SJCRH30 (cell line): Measurements from ENCODE around the gene ACE2. TPM values are rescaled to one million over a fixed set of nuclear protein-coding genes. Genes with fewer than 3 reads are reported as not detected.
"Not testable (repeated sequence)": the region's sequence is repeated elsewhere in the genome, so short reads cannot be mapped to it uniquely, and the experiment has no call there.

Source experiments
- DNase-seq, 2 experiments: peaks; one replicate each; pipeline ENCODE4 v3.0.0-alpha.2; 2015 to 2020
- H3K27ac ChIP-seq: fragments of 250-450 bp; sonication (Bioruptor Pico); 2 replicates; pipeline ENCODE4 v1.5.1; 2020; ENCODE audit warnings: mild to moderate bottlenecking, moderate library complexity
- H3K27me3 ChIP-seq: fragments of 250-450 bp; sonication (Bioruptor Pico); 2 replicates; pipeline ENCODE4 v1.5.1; 2020; ENCODE audit warnings: mild to moderate bottlenecking, moderate library complexity
- H3K36me3 ChIP-seq: fragments of 250-450 bp; sonication (Bioruptor Pico); 2 replicates; pipeline ENCODE4 v1.5.1; 2020; ENCODE audit warnings: mild to moderate bottlenecking, moderate library complexity
- H3K4me1 ChIP-seq: fragments of 250-450 bp; sonication (Bioruptor Pico); 2 replicates; pipeline ENCODE4 v1.5.1; 2020; ENCODE audit warnings: mild to moderate bottlenecking, moderate library complexity
- H3K4me3 ChIP-seq: fragments of 250-450 bp; sonication (Bioruptor Pico); 2 replicates; pipeline ENCODE4 v1.5.1; 2020; ENCODE audit warnings: mild to moderate bottlenecking, moderate library complexity
- H3K9me3 ChIP-seq: fragments of 250-450 bp; sonication (Bioruptor Pico); replicated peaks from 2 replicates; pipeline ENCODE4 v1.5.1; 2020; ENCODE audit warnings: mild to moderate bottlenecking, moderate library complexity
- total RNA-seq: library from RNA; depleted of rRNA; stranded (reverse); fragments of >200 nt; shearing (Covaris generic); gene quantifications from 2 replicates; pipeline ENCODE4 v1.2.3, GENCODE V29; 2014; rRNA removed

Gene ACE2
- 0.20 and 0.28 TPM in 2 replicates for total RNA-seq

- DNase-seq, result no peak
- Histone ChIP-seq H3K4me3 (no peak within 1 kb of the TSS), H3K9me3 (no peaks in the 10 kb centered on the region), H3K4me1 (peaks cover 6% of the 10 kb centered on the region; the same call in 1 of the 2 replicates), H3K27me3 (no peaks in the 10 kb centered on the region), H3K36me3 (no peaks in the 10 kb centered on the region), H3K27ac (no peak within 1 kb of the TSS)
These were observed at the start of gene ACE2 for GRCh38 chrX:15600745-15601144. ACE2 (minus strand) TSS chrX:15600960; CDS start chrX:15600911, 49 bp downstream.

GRCh38 chrX:15647510-15647909 is 46.8 kb upstream of the ACE2 start:
- H3K27me3 ChIP-seq, H3K36me3 ChIP-seq, DNase-seq, H3K4me3 ChIP-seq, H3K4me1 ChIP-seq, H3K27ac ChIP-seq, H3K9me3 ChIP-seq: not testable (repeated sequence)

GRCh38 chrX:15646543-15646942 is 45.8 kb upstream of the ACE2 start:
- no peak for DNase-seq

GRCh38 chrX:15646031-15646430 is 45.3 kb upstream of the ACE2 start:
- H3K36me3 ChIP-seq, result no peaks in the 10 kb centered on the region
- no peaks in the 10 kb centered on the region for H3K4me1 ChIP-seq
- no peaks in the 10 kb centered on the region for H3K9me3 ChIP-seq
- H3K4me3 ChIP-seq, result no peak overlapping the region
- no peak for DNase-seq
- H3K27me3 ChIP-seq, result no peaks in the 10 kb centered on the region
- H3K27ac ChIP-seq, result no peak overlapping the region

More at GRCh38 chrX:15646543-15646942, 45.8 kb upstream of the ACE2 start:
- no peaks in the 10 kb centered on the region for H3K4me1 ChIP-seq
- no peak overlapping the region for H3K27ac ChIP-seq
- no peaks in the 10 kb centered on the region for H3K36me3 ChIP-seq
- H3K4me3 ChIP-seq, result no peak overlapping the region
- H3K27me3 ChIP-seq, result no peaks in the 10 kb centered on the region
- H3K9me3 ChIP-seq, result no peaks in the 10 kb centered on the region

- Histone ChIP-seq H3K27me3 (no peaks in the 10 kb centered on the region), H3K27ac (no peak overlapping the region), H3K36me3 (no peaks in the 10 kb centered on the region), H3K4me1 (no peaks in the 10 kb centered on the region), H3K4me3 (no peak overlapping the region), H3K9me3 (no peaks in the 10 kb centered on the region)
- peak in 1 of 2 experiments; percentile 3 for DNase-seq
These were observed 44.5 kb upstream of the ACE2 start for GRCh38 chrX:15645266-15645665.

GRCh38 chrX:15644560-15644872 is 43.8 kb upstream of the ACE2 start:
- no peaks in the 10 kb centered on the region for H3K27me3 ChIP-seq
- no peaks in the 10 kb centered on the region for H3K36me3 ChIP-seq
- H3K27ac ChIP-seq, result no peak overlapping the region
- no peak for DNase-seq
- no peak overlapping the region for H3K4me3 ChIP-seq
- no peaks in the 10 kb centered on the region for H3K4me1 ChIP-seq
- no peaks in the 10 kb centered on the region for H3K9me3 ChIP-seq

GRCh38 chrX:15643786-15644559 is 43.2 kb upstream of the ACE2 start:
- H3K4me3 ChIP-seq, result no peak overlapping the region
- H3K4me1 ChIP-seq, result no peaks in the 10 kb centered on the region
- H3K27me3 ChIP-seq, result no peaks in the 10 kb centered on the region
- no peaks in the 10 kb centered on the region for H3K9me3 ChIP-seq
- no peaks in the 10 kb centered on the region for H3K36me3 ChIP-seq
- no peak for DNase-seq
- H3K27ac ChIP-seq, result no peak overlapping the region

GRCh38 chrX:15631637-15632036 is 30.9 kb upstream of the ACE2 start:
- no peak overlapping the region for H3K4me3 ChIP-seq
- no peaks in the 10 kb centered on the region for H3K9me3 ChIP-seq
- H3K27ac ChIP-seq, result no peak overlapping the region
- H3K4me1 ChIP-seq, result no peaks in the 10 kb centered on the region
- H3K27me3 ChIP-seq, result no peaks in the 10 kb centered on the region
- DNase-seq, result no peak
- no peaks in the 10 kb centered on the region; the same call in 1 of the 2 replicates for H3K36me3 ChIP-seq

- Histone ChIP-seq H3K4me1 (no peaks in the 10 kb centered on the region), H3K27me3 (no peaks in the 10 kb centered on the region), H3K27ac (no peak overlapping the region), H3K4me3 (no peak overlapping the region), H3K9me3 (no peaks in the 10 kb centered on the region), H3K36me3 (no peaks in the 10 kb centered on the region)
- no peak for DNase-seq
These were observed 22.3 kb upstream of the ACE2 start for GRCh38 chrX:15623054-15623453.

GRCh38 chrX:15619053-15619755 is 18.4 kb upstream of the ACE2 start:
- Histone ChIP-seq H3K4me3 (no peak overlapping the region), H3K4me1 (no peaks in the 10 kb centered on the region), H3K36me3 (no peaks in the 10 kb centered on the region), H3K27me3 (no peaks in the 10 kb centered on the region), H3K27ac (no peak overlapping the region), H3K9me3 (no peaks in the 10 kb centered on the region)
- DNase-seq, result no peak

GRCh38 chrX:15617111-15617510 is 16.4 kb upstream of the ACE2 start:
- no peaks in the 10 kb centered on the region for H3K27me3 ChIP-seq

GRCh38 chrX:15616531-15616930 is 15.8 kb upstream of the ACE2 start:
- H3K4me3 ChIP-seq, result no peak overlapping the region
- no peaks in the 10 kb centered on the region for H3K9me3 ChIP-seq
- H3K27ac ChIP-seq, result no peak overlapping the region
- no peak for DNase-seq
- H3K4me1 ChIP-seq, result no peaks in the 10 kb centered on the region
- no peaks in the 10 kb centered on the region for H3K36me3 ChIP-seq
- no peaks in the 10 kb centered on the region for H3K27me3 ChIP-seq

More at GRCh38 chrX:15617111-15617510, 16.4 kb upstream of the ACE2 start:
- no peaks in the 10 kb centered on the region for H3K9me3 ChIP-seq
- DNase-seq, result no peak
- no peak overlapping the region for H3K4me3 ChIP-seq
- H3K4me1 ChIP-seq, result no peaks in the 10 kb centered on the region
- H3K36me3 ChIP-seq, result no peaks in the 10 kb centered on the region
- no peak overlapping the region for H3K27ac ChIP-seq

- DNase-seq, result no peak
- Histone ChIP-seq H3K27ac (no peak overlapping the region), H3K36me3 (no peaks in the 10 kb centered on the region)
These were observed 6.3 kb upstream of the ACE2 start for GRCh38 chrX:15607067-15607466.

GRCh38 chrX:15606136-15606535 is 5.4 kb upstream of the ACE2 start:
- Histone ChIP-seq H3K4me3 (no peak overlapping the region), H3K27me3 (no peaks in the 10 kb centered on the region), H3K4me1 (no peaks in the 10 kb centered on the region), H3K36me3 (no peaks in the 10 kb centered on the region), H3K27ac (no peak overlapping the region), H3K9me3 (no peaks in the 10 kb centered on the region)
- no peak for DNase-seq

More at GRCh38 chrX:15607067-15607466, 6.3 kb upstream of the ACE2 start:
- H3K9me3 ChIP-seq, result no peaks in the 10 kb centered on the region
- H3K4me1 ChIP-seq, result no peaks in the 10 kb centered on the region
- no peaks in the 10 kb centered on the region for H3K27me3 ChIP-seq
- H3K4me3 ChIP-seq, result no peak overlapping the region

- H3K27me3 ChIP-seq, result no peaks in the 10 kb centered on the region
- H3K4me1 ChIP-seq, result no peaks in the 10 kb centered on the region
- no peak overlapping the region for H3K4me3 ChIP-seq
- no peaks in the 10 kb centered on the region for H3K9me3 ChIP-seq
- H3K36me3 ChIP-seq, result no peaks in the 10 kb centered on the region
- DNase-seq, result no peak
- no peak overlapping the region for H3K27ac ChIP-seq
These were observed 4.5 kb upstream of the ACE2 start for GRCh38 chrX:15605226-15605625.
